ENCODE measurements around the gene ARL15. TPM values are rescaled to one million over a fixed set of nuclear protein-coding genes. Genes with fewer than 3 reads are reported as not detected.
"Not testable (repeated sequence)": the region's sequence is repeated elsewhere in the genome, so short reads cannot be mapped to it uniquely, and the experiment has no call there.

The ARL15 gene
- polyA plus RNA-seq, 4 donors = 25.7 to 39.3 (median 30.9) TPM

- DNase-seq (ENCODE audit: low read depth in 4 of 4, low spot score in 3 of 4) = no peak
Measured at GRCh38 chr5:54000011-54000410, 310.4 kb downstream of the ARL15 start.

- DNase-seq (ENCODE audit: low read depth in 4 of 4, low spot score in 3 of 4) = no peak
Measured at GRCh38 chr5:53997736-53998627, 312.4 kb downstream of the ARL15 start.

- no peak for DNase-seq (ENCODE audit: low read depth in 4 of 4, low spot score in 3 of 4)
Measured at GRCh38 chr5:53996008-53996407, 314.4 kb downstream of the ARL15 start.

GRCh38 chr5:53994148-53994547 lies 316.2 kb downstream of the ARL15 start:
- DNase-seq (ENCODE audit: low read depth in 4 of 4, low spot score in 3 of 4) = no peak

GRCh38 chr5:53991942-53992341 lies 318.4 kb downstream of the ARL15 start:
- DNase-seq (ENCODE audit: low read depth in 4 of 4, low spot score in 3 of 4) = no peak

- DNase-seq (ENCODE audit: low read depth in 4 of 4, low spot score in 3 of 4) = no peak
Measured at GRCh38 chr5:53987101-53987500, 323.3 kb downstream of the ARL15 start.

GRCh38 chr5:53985796-53986195 lies 324.6 kb downstream of the ARL15 start:
- DNase-seq (ENCODE audit: low read depth in 4 of 4, low spot score in 3 of 4) = no peak

GRCh38 chr5:53984971-53985370 lies 325.4 kb downstream of the ARL15 start:
- DNase-seq (ENCODE audit: low read depth in 4 of 4, low spot score in 3 of 4) = no peak

GRCh38 chr5:53983568-53984460 lies 326.6 kb downstream of the ARL15 start:
- no peak for DNase-seq (ENCODE audit: low read depth in 4 of 4, low spot score in 3 of 4)

- not testable (repeated sequence) for DNase-seq (ENCODE audit: low read depth in 4 of 4, low spot score in 3 of 4)
Measured at GRCh38 chr5:53982319-53982718, 328.1 kb downstream of the ARL15 start.

GRCh38 chr5:53980061-53980460 lies 330.3 kb downstream of the ARL15 start:
- DNase-seq (ENCODE audit: low read depth in 4 of 4, low spot score in 3 of 4) = no peak

- no peak for DNase-seq (ENCODE audit: low read depth in 4 of 4, low spot score in 3 of 4)
Measured at GRCh38 chr5:53974021-53974420, 336.4 kb downstream of the ARL15 start.

GRCh38 chr5:53972314-53972713 lies 338.1 kb downstream of the ARL15 start:
- no peak for DNase-seq (ENCODE audit: low read depth in 4 of 4, low spot score in 3 of 4)

- DNase-seq (ENCODE audit: low read depth in 4 of 4, low spot score in 3 of 4) = no peak
Measured at GRCh38 chr5:53971551-53971950, 338.8 kb downstream of the ARL15 start.

- no peak for DNase-seq (ENCODE audit: low read depth in 4 of 4, low spot score in 3 of 4)
Measured at GRCh38 chr5:53971131-53971530, 339.2 kb downstream of the ARL15 start.

- no peak for DNase-seq (ENCODE audit: low read depth in 4 of 4, low spot score in 3 of 4)
Measured at GRCh38 chr5:53970475-53970874, 339.9 kb downstream of the ARL15 start.

- no peak for DNase-seq (ENCODE audit: low read depth in 4 of 4, low spot score in 3 of 4)
Measured at GRCh38 chr5:53969176-53969730, 341.1 kb downstream of the ARL15 start.

- no peak for DNase-seq (ENCODE audit: low read depth in 4 of 4, low spot score in 3 of 4)
Measured at GRCh38 chr5:53965459-53965858, 344.9 kb downstream of the ARL15 start.

GRCh38 chr5:53963958-53964357 lies 346.4 kb downstream of the ARL15 start:
- DNase-seq (ENCODE audit: low read depth in 4 of 4, low spot score in 3 of 4) = no peak

GRCh38 chr5:53962306-53962705 lies 348.1 kb downstream of the ARL15 start:
- DNase-seq (ENCODE audit: low read depth in 4 of 4, low spot score in 3 of 4) = no peak

GRCh38 chr5:53956632-53957031 lies 353.7 kb downstream of the ARL15 start:
- DNase-seq (ENCODE audit: low read depth in 4 of 4, low spot score in 3 of 4) = no peak

Data from left renal pelvis (tissue), 4 donors.